Keratinocyte (primary cell): ENCODE results near the gene VIPR1. TPM values are rescaled to one million over a fixed set of nuclear protein-coding genes. Genes with fewer than 3 reads are reported as not detected.
A peak's percentile ranks its signal among the peaks of the same experiment; 100 is the strongest.

Source experiments
- DNase-seq: peaks from one replicate; pipeline ENCODE4 v3.0.0-alpha.2; 2011; ENCODE audit warnings: low read depth, missing footprints, low spot score
- FAIRE-seq: peaks from 2 replicates; lab custom pipeline; 2011; peaks lifted over from hg19 to GRCh38; lab: Jason Lieb, UNC
- H2AFZ ChIP-seq: 2 replicates; pipeline ENCODE4 v1.6.0; 2012; ENCODE audit warnings: low read length, control low read depth, inconsistent platforms; ENCODE audit not compliant: control insufficient read depth
- H3K27ac ChIP-seq: 2 replicates; pipeline ENCODE4 v1.5.1; 2011; ENCODE audit warnings: low read length; ENCODE audit not compliant: control insufficient read depth, insufficient read depth
- H3K27me3 ChIP-seq: 3 replicates; pipeline ENCODE4 v1.6.0; 2011; ENCODE audit warnings: low read length; ENCODE audit not compliant: control insufficient read depth, insufficient read depth; ENCODE audit errors: extremely low read depth
- H3K36me3 ChIP-seq, 2 experiments: 2 replicates in 1 of 2; 3 replicates in 1 of 2; pipeline ENCODE4 v1.5.1; 2011; ENCODE audit warnings: low read length in 2 of 2, mild to moderate bottlenecking in 1 of 2; ENCODE audit not compliant: control insufficient read depth in 2 of 2, insufficient read depth in 2 of 2; ENCODE audit errors: extremely low read depth in 1 of 2
- H3K4me1 ChIP-seq: 3 replicates; pipeline ENCODE4 v1.5.1; 2011; ENCODE audit warnings: low read length; ENCODE audit not compliant: control insufficient read depth, insufficient read depth; ENCODE audit errors: extremely low read depth
- H3K4me2 ChIP-seq: 3 replicates; pipeline ENCODE4 v1.6.0; 2011; ENCODE audit warnings: low read depth, low read length; ENCODE audit not compliant: control insufficient read depth, insufficient read depth; ENCODE audit errors: extremely low read depth
- H3K4me3 ChIP-seq, 3 experiments: fragments of 200-600 bp in 1 of 3; sonication (generic) in 1 of 3; 2 replicates in 2 of 3; 3 replicates in 1 of 3; pipeline ENCODE4 v1.5.1; 2011 to 2016; ENCODE audit warnings: low read length in 3 of 3, mild to moderate bottlenecking in 3 of 3, control low read depth in 2 of 3, inconsistent platforms in 1 of 3, low read depth in 1 of 3, mixed read lengths in 1 of 3, mixed run types in 1 of 3, moderate library complexity in 1 of 3; ENCODE audit not compliant: control insufficient read depth in 2 of 3, insufficient read depth in 2 of 3; ENCODE audit errors: extremely low read depth in 1 of 3
- H3K79me2 ChIP-seq: 2 replicates; pipeline ENCODE4 v1.6.0; 2012; ENCODE audit warnings: low read length; ENCODE audit not compliant: control insufficient read depth, insufficient read depth
- H3K9ac ChIP-seq: 3 replicates; pipeline ENCODE4 v1.6.0; 2011; ENCODE audit warnings: low read length; ENCODE audit not compliant: control insufficient read depth, insufficient read depth; ENCODE audit errors: extremely low read depth
- H3K9me1 ChIP-seq: 3 replicates; pipeline ENCODE4 v1.6.0; 2011; ENCODE audit warnings: low read length; ENCODE audit not compliant: control insufficient read depth, insufficient read depth; ENCODE audit errors: extremely low read depth
- H3K9me3 ChIP-seq: 2 replicates; pipeline ENCODE4 v1.5.1; 2012; ENCODE audit warnings: low read depth, low read length; ENCODE audit not compliant: control insufficient read depth
- H4K20me1 ChIP-seq: 3 replicates; pipeline ENCODE4 v1.6.0; 2011; ENCODE audit warnings: low read length; ENCODE audit not compliant: control insufficient read depth, insufficient read depth; ENCODE audit errors: extremely low read depth
- CTCF ChIP-seq, 3 experiments: IDR thresholded peaks in 1 of 3; conservative IDR thresholded peaks in 1 of 3; optimal IDR thresholded peaks in 1 of 3; 2 replicates in 2 of 3; 3 replicates in 1 of 3; pipeline versions ENCODE3 to v1.5.1; 2011; ENCODE audit warnings: low read length in 3 of 3, mild to moderate bottlenecking in 3 of 3, moderate library complexity in 2 of 3, control low read depth in 1 of 3, inconsistent platforms in 1 of 3; ENCODE audit not compliant: insufficient read depth in 2 of 3; ENCODE audit errors: extremely low read depth in 1 of 3
- EZH2 ChIP-seq: IDR thresholded peaks from one replicate; pipeline ENCODE4 v1.6.1; 2012; ENCODE audit warnings: inconsistent platforms, mild to moderate bottlenecking, low read length, moderate library complexity
- dilution Hi-C: fragments of 300-500 bp; cut with MboI; formaldehyde crosslinking; loops from one replicate; pipeline ENCODE4 v1.7.0; 2020; ENCODE audit warnings: low sequenced_read_pairs; ENCODE audit not compliant: extremely low pct_ligation_motif_present
- polyA plus RNA-seq, 5 experiments: library from polyadenylated mRNA; depleted of rRNA in 3 of 5; stranded (reverse) in 3 of 5; stranded (forward) in 1 of 5; unstranded in 1 of 5; fragments of >200 nt; gene quantifications; 1 replicate in 1 of 5; 2 replicates in 3 of 5; 3 replicates in 1 of 5; pipeline versions ENCODE4 v1.2.1 to v1.2.3, GENCODE V29; 2011 to 2012; ENCODE audit warnings: missing spikeins in 2 of 5, low read depth in 1 of 5, low replicate concordance in 1 of 5

The VIPR1 gene
- polyA plus RNA-seq, 1 donor (not counting 4 experiments of a cell fraction or from before 2014, with no cell fraction given): 4.5 TPM

- Histone ChIP-seq H2AFZ (no peak overlapping the region), H3K9me1 (no peaks in the 10 kb centered on the region), H3K27ac (no peak overlapping the region), H3K9ac (no peak overlapping the region), H3K27me3 (no peaks in the 10 kb centered on the region), H3K4me3 (no peak overlapping the region), H3K4me2 (no peak overlapping the region), H4K20me1 (no peaks in the 10 kb centered on the region), H3K36me3 (no peaks in the 10 kb centered on the region), H3K4me1 (peaks cover 5% of the 10 kb centered on the region), H3K79me2 (no peaks in the 10 kb centered on the region), H3K9me3 (no peaks in the 10 kb centered on the region)
- dilution Hi-C loops: no loop called here
- FAIRE-seq (no peak), DNase-seq (no peak)
- TF ChIP-seq CTCF (optimal IDR thresholded peaks at IDR 0.05 in 1 of 3, IDR thresholded peaks at IDR 0.05 in 1 of 3, conservative IDR thresholded peaks at IDR 0.05 in 1 of 3; ENCODE audit: extremely low read depth in 1 of 3, insufficient read depth in 2 of 3, low read length in 3 of 3): no peak
- TF ChIP-seq EZH2: no peak
Observed at GRCh38 chr3:42537350-42537749, 34.9 kb downstream of the VIPR1 start.

- Histone ChIP-seq H3K79me2 (no peaks in the 10 kb centered on the region), H4K20me1 (no peaks in the 10 kb centered on the region), H3K4me1 (no peaks in the 10 kb centered on the region), H3K36me3 (no peaks in the 10 kb centered on the region), H3K4me3 (no peak overlapping the region), H2AFZ (no peak overlapping the region), H3K4me2 (no peak overlapping the region), H3K9ac (no peak overlapping the region), H3K9me3 (no peaks in the 10 kb centered on the region), H3K27me3 (no peaks in the 10 kb centered on the region), H3K27ac (no peak overlapping the region), H3K9me1 (no peaks in the 10 kb centered on the region)
- peak; percentile 35 for DNase-seq
- FAIRE-seq: peak; percentile 48
- dilution Hi-C loops: no loop called here
- TF ChIP-seq EZH2: no peak
- TF ChIP-seq CTCF (optimal IDR thresholded peaks at IDR 0.05 in 1 of 3, IDR thresholded peaks at IDR 0.05 in 1 of 3, conservative IDR thresholded peaks at IDR 0.05 in 1 of 3; ENCODE audit: extremely low read depth in 1 of 3, insufficient read depth in 2 of 3, low read length in 3 of 3): peak; percentile 75 to 87 (median 80)
Observed at GRCh38 chr3:42539871-42540714, 37.6 kb downstream of the VIPR1 start.
